NCI-H1092 treated with DMSO at 0.1 percent for 48 hours (cell line): Measurements from ENCODE around the gene SYT9.
A peak's percentile ranks its signal among the peaks of the same experiment; 100 is the strongest.
"Not testable (repeated sequence)": the region's sequence is repeated elsewhere in the genome, so short reads cannot be mapped to it uniquely, and the experiment has no call there.

ENCODE experiments used
- DNase-seq: peaks from one replicate; lab custom pipeline; 2025; lab: John Stamatoyannopoulos, UW

The SYT9 gene

GRCh38 chr11:7508087-7508486 is 256.4 kb downstream of the SYT9 start:
- DNase-seq, result no peak

- no peak for DNase-seq
These were observed 258.3 kb downstream of the SYT9 start for GRCh38 chr11:7509966-7510365.

- DNase-seq, result peak; percentile 86
These were observed 259.7 kb downstream of the SYT9 start for GRCh38 chr11:7511401-7511800.

GRCh38 chr11:7512525-7513233 is 261.0 kb downstream of the SYT9 start:
- no peak for DNase-seq

GRCh38 chr11:7513234-7514098 is 261.8 kb downstream of the SYT9 start, which contains the start of gene PPFIBP2:
PPFIBP2 (plus strand) TSS chr11:7513999; CDS start chr11:7549476, 35,477 bp downstream.
- peak; percentile 75 for DNase-seq

- DNase-seq, result no peak
These were observed 262.4 kb downstream of the SYT9 start for GRCh38 chr11:7514099-7514591.

GRCh38 chr11:7515447-7515886 is 263.8 kb downstream of the SYT9 start:
- no peak for DNase-seq

GRCh38 chr11:7516475-7516874 is 264.8 kb downstream of the SYT9 start:
- no peak for DNase-seq

- not testable (repeated sequence) for DNase-seq
These were observed 266.0 kb downstream of the SYT9 start for GRCh38 chr11:7517743-7518142.
